Kidney (tissue), 14 donors: ENCODE measurements around the gene MIDN. TPM values are rescaled to one million over a fixed set of nuclear protein-coding genes. Genes with fewer than 3 reads are reported as not detected.

Experiments
- DNase-seq, 5 donors: peaks; one replicate each; pipeline ENCODE4 v3.0.0-alpha.2; 2013 to 2020
- FAIRE-seq: peaks from 2 replicates; lab custom pipeline; 2012; peaks lifted over from hg19 to GRCh38; lab: Jason Lieb, UNC
- H3K27ac ChIP-seq, 2 donors: one replicate each; pipeline ENCODE4 v1.7.0; 2013; ENCODE audit warnings: low read depth in 2 of 2, low read length in 2 of 2, inconsistent platforms in 1 of 2
- H3K27me3 ChIP-seq: one replicate; pipeline ENCODE4 v1.7.1; 2013; ENCODE audit warnings: low read length, inconsistent platforms; ENCODE audit not compliant: control insufficient read depth, insufficient read depth
- H3K36me3 ChIP-seq, 3 donors: one replicate each; pipeline versions ENCODE4 v1.7.0 to v1.7.1; 2013; ENCODE audit warnings: low read length in 3 of 3, control low read depth in 1 of 3, inconsistent platforms in 1 of 3; ENCODE audit not compliant: insufficient read depth in 3 of 3, control insufficient read depth in 2 of 3
- H3K4me1 ChIP-seq, 3 donors: one replicate each; pipeline versions ENCODE4 v1.7.0 to v1.7.1; 2013; ENCODE audit warnings: low read length in 3 of 3, inconsistent platforms in 1 of 3, low read depth in 1 of 3; ENCODE audit not compliant: control insufficient read depth in 2 of 3, insufficient read depth in 2 of 3
- H3K4me3 ChIP-seq, 3 donors: one replicate each; pipeline versions ENCODE4 v1.7.0 to v1.8.1; 2013; ENCODE audit warnings: low read length in 3 of 3, control low read depth in 1 of 3, inconsistent platforms in 1 of 3
- H3K9ac ChIP-seq, 3 donors: one replicate each; pipeline versions ENCODE4 v1.7.0 to v1.7.1; 2013; ENCODE audit warnings: low read length in 3 of 3, control low read depth in 1 of 3, inconsistent platforms in 1 of 3
- H3K9me3 ChIP-seq, 3 donors: one replicate each; pipeline versions ENCODE4 v1.7.0 to v1.7.1; 2013; ENCODE audit warnings: low read length in 3 of 3, control low read depth in 1 of 3, inconsistent platforms in 1 of 3; ENCODE audit not compliant: control insufficient read depth in 2 of 3, insufficient read depth in 1 of 3
- intact Hi-C: fragments of 100-400 bp; cut with DNase I; formaldehyde crosslinking; loops from one replicate; pipeline ENCODE4 v1.11.1; 2022
- polyA plus RNA-seq: library from polyadenylated mRNA; stranded (reverse); fragments of 350-450 nt; fragmentation: Illumina TruSeq; extraction: RNeasy Lipid Tissue Mini Kit (QIAGEN cat#74804); gene quantifications from one replicate; pipeline ENCODE4 v1.2.3, GENCODE V29; 2014; ENCODE audit warnings: low read depth, low replicate concordance; ENCODE audit not compliant: insufficient read depth
- total RNA-seq: library from RNA; stranded (reverse); fragmentation: NEBNext Ultra II Directional; extraction: Animal tissue kit (Norgen Biotek cat#: 25700); gene quantifications from one replicate; pipeline ENCODE4 v1.2.1, GENCODE V29; 2021
- TF ChIP-seq, protein P1 (sequence below): IDR thresholded peaks from 3 replicates; pipeline ENCODE4 v1.5.1; 2012; ENCODE audit warnings: mild to moderate bottlenecking, moderate library complexity, borderline replicate concordance; ENCODE audit not compliant: insufficient read depth; ENCODE audit errors: extremely low read depth
- donor health status: control.
- donor health status: control.
- donor health status: control.
- donor health status: control.
- donor health status: control.
- donor health status: DM: yes; HTN: yes; CAD: no.
- donor health status: Normal renal cell carcinoma (clear cell type).

Gene MIDN
- total and polyA plus RNA-seq, 2 donors from 2014 or later = 21.3 to 205 TPM

GRCh38 chr19:1256646-1257474, 8.5 kb downstream of the MIDN start:
- no peak overlapping the region for H3K4me3 ChIP-seq
- H3K36me3 ChIP-seq = peaks cover 5 to 30% (median 17%) of the 10 kb centered on the region in 3 donors

GRCh38 chr19:1257475-1258162, 9.2 kb downstream of the MIDN start:
- Histone ChIP-seq H3K4me1 (peaks cover 0 to 70% (median 37%) of the 10 kb centered on the region in 3 donors), H3K27me3 (no peaks in the 10 kb centered on the region), H3K9ac (no peak overlapping the region), H3K36me3 (peaks cover 5 to 30% (median 17%) of the 10 kb centered on the region in 3 donors), H3K27ac (peak overlapping the region; percentile 49 to 77), H3K4me3 (no peak overlapping the region), H3K9me3 (no peaks in the 10 kb centered on the region)
- no peak for FAIRE-seq
- TF ChIP-seq, protein P1, sequence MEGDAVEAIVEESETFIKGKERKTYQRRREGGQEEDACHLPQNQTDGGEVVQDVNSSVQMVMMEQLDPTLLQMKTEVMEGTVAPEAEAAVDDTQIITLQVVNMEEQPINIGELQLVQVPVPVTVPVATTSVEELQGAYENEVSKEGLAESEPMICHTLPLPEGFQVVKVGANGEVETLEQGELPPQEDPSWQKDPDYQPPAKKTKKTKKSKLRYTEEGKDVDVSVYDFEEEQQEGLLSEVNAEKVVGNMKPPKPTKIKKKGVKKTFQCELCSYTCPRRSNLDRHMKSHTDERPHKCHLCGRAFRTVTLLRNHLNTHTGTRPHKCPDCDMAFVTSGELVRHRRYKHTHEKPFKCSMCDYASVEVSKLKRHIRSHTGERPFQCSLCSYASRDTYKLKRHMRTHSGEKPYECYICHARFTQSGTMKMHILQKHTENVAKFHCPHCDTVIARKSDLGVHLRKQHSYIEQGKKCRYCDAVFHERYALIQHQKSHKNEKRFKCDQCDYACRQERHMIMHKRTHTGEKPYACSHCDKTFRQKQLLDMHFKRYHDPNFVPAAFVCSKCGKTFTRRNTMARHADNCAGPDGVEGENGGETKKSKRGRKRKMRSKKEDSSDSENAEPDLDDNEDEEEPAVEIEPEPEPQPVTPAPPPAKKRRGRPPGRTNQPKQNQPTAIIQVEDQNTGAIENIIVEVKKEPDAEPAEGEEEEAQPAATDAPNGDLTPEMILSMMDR = no peak
- DNase-seq = no peak
- intact Hi-C loops = no loop called here

More at GRCh38 chr19:1256646-1257474, 8.5 kb downstream of the MIDN start:
- intact Hi-C loops = no loop called here
- TF ChIP-seq, protein P1 = no peak
- Histone ChIP-seq H3K9ac (no peak overlapping the region), H3K27ac (no peak overlapping the region), H3K27me3 (no peaks in the 10 kb centered on the region), H3K4me1 (peaks cover 0 to 65% (median 31%) of the 10 kb centered on the region in 3 donors), H3K9me3 (no peaks in the 10 kb centered on the region)
- DNase-seq (no peak), FAIRE-seq (no peak)

DNA sequence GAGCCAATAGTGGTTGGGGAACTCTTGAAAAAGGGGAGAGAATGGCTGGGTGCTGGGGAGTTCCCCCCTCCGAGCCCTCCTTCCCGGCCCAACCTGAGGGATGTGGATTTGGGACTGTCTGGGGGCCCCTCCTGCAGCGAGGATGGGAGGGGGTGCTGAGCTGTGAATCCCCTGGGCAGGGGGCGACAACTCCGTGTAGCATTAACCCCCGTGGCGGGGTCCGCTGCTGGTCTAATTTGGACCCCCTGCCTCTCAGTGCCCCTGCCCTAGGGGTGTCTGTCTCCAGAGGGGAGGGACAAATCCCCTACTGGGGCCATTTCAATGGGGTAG, 9.7 kb downstream of the MIDN start:
- Histone ChIP-seq H3K4me3 (no peak overlapping the region), H3K9me3 (no peaks in the 10 kb centered on the region)
- no peak for DNase-seq

More for the DNA sequence above, 9.7 kb downstream of the MIDN start:
- Histone ChIP-seq H3K27me3 (no peaks in the 10 kb centered on the region), H3K9ac (no peak overlapping the region), H3K27ac (peak overlapping the region; percentile 49 to 77), H3K4me1 (peaks cover 0 to 75% (median 40%) of the 10 kb centered on the region in 3 donors), H3K36me3 (peaks cover 5 to 30% (median 17%) of the 10 kb centered on the region in 3 donors)
- TF ChIP-seq, protein P1 = no peak
- intact Hi-C loops = no loop called here
- FAIRE-seq = no peak
